ENCODE data around the gene MAPKAP1. TPM values are rescaled to one million over a fixed set of nuclear protein-coding genes. Genes with fewer than 3 reads are reported as not detected.

The MAPKAP1 gene
- total and polyA plus RNA-seq, 2 of the 13 experiments (the other 11 are each of a cell fraction or from before 2014, with no cell fraction given) = 45.0 to 64.3 TPM

DNA sequence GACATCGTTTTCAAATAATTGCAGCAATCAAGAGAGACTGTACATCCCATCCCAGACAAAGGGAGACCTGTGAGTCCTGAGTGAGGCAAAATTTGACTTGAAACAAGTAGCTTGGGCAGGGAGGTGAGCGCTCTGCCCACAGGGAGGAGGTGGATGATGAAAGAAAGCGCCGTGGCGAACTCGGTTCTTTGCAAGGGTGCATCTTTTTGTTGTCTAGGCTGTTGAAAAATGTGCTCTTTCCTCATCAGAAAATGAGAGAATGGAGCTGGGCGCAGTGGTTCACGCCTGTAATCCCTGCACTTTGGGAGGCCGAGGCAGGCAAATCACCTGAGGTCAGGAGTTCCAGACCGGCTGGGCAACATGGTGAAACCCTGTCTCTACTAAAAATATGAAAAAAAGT, 294.8 kb downstream of the MAPKAP1 start:
- no peak for ATAC-seq
- CTCF ChIA-PET (ENCODE audit: low intra/inter-chr PET ratio, low total read pairs) = no interaction called here

DNA sequence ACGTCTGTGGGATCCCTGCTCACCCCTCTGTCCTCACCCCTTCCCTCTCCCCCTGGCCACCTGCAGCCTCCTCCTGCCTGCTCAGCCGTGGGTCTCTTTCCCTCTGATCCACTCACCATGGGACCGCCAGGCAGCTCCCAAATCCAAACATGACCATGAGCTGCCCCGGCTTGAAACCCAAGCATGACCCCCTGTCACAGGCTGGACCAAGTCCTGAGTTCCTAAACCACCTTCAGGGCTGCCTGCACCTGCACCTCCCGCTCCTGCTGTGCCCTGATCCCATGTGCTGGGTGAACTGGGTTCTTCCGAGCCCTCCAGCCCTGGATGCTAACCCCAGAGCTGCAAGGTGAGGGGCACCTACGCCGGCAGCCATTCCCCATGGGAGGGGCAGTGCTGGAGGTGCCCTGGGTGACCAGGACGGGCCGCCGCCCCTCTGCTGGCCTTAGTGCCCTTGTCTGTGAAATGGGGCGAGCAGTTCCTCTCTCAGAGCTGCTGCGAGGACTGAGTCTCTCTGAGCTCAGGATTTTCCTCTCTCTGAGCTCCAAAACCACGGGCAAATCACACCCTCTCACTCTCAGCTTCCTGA, 295.7 kb downstream of the MAPKAP1 start:
- no peaks in the 10 kb centered on the region for H3K9me3 ChIP-seq (ENCODE audit: low read length)
- BruUV-seq (replicated peaks) = no TSS peak
- CTCF ChIA-PET (ENCODE audit: low intra/inter-chr PET ratio, low total read pairs) = no interaction called here
- ATAC-seq (no peak), FAIRE-seq (no peak), DNase-seq (ENCODE audit: low spot score) (no peak)
- H3K79me2 ChIP-seq (ENCODE audit: insufficient read depth, low read length) = no peaks in the 10 kb centered on the region
- no peak overlapping the region for H3K4me2 ChIP-seq (ENCODE audit: low read depth, low read length)
- intact Hi-C loops (cut with micrococcal nuclease; ENCODE audit: unreplicated experiment) (no loop called here), in situ Hi-C loops (cut with HindIII; ENCODE audit: extremely low pct_ligation_motif_present, low pct_unique_long_range_greater_than_20kb) (no loop called here)
- H3K27ac ChIP-seq (ENCODE audit: extremely low read length, insufficient read depth, low read length) = no peak overlapping the region
- no peak overlapping the region for H3K9ac ChIP-seq (ENCODE audit: insufficient read depth, low read depth, low read length)
- peaks cover 46% of the 10 kb centered on the region for H3K4me1 ChIP-seq (ENCODE audit: insufficient read depth, low read length)
- H3K36me3 ChIP-seq (replicated peaks in 1 of 2; ENCODE audit: control insufficient read depth in 1 of 2, insufficient read depth in 2 of 2, low read length in 2 of 2) = no peaks in the 10 kb centered on the region
- H3K4me3 ChIP-seq (replicated peaks in 1 of 3; ENCODE audit: insufficient read depth in 1 of 3, low read depth in 2 of 3, low read length in 3 of 3) = peak overlapping the region in 1 of 3 experiments; percentile 2; a peak in 1 of 6 replicates
- TF ChIP-seq, protein P1, sequence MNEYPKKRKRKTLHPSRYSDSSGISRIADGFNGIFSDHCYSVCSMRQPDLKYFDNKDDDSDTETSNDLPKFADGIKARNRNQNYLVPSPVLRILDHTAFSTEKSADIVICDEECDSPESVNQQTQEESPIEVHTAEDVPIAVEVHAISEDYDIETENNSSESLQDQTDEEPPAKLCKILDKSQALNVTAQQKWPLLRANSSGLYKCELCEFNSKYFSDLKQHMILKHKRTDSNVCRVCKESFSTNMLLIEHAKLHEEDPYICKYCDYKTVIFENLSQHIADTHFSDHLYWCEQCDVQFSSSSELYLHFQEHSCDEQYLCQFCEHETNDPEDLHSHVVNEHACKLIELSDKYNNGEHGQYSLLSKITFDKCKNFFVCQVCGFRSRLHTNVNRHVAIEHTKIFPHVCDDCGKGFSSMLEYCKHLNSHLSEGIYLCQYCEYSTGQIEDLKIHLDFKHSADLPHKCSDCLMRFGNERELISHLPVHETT (CRISPR knock-in tag; conservative IDR thresholded peaks at IDR 0.05) = no peak
- TF ChIP-seq ZNF629 (CRISPR knock-in tag; conservative IDR thresholded peaks at IDR 0.05) = peak; percentile 59; the same call in 1 of the 2 replicates
- no peaks in the 10 kb centered on the region for H4K20me1 ChIP-seq (ENCODE audit: insufficient read depth, low read length)
- 33% methylated on average over 9 of the region's 14 CpGs for WGBS (ENCODE audit: low lambda C conversion rate)
- no peak overlapping the region for H2AFZ ChIP-seq (ENCODE audit: low read length)
- POLR2A ChIA-PET = no interaction called here
- peaks cover 0 to 20% of the 10 kb centered on the region in 2 experiments; a peak in 4 of 5 replicates for H3K27me3 ChIP-seq (ENCODE audit: control insufficient read depth in 1 of 2, insufficient read depth in 2 of 2, low read length in 2 of 2)

More for the DNA sequence above, 294.8 kb downstream of the MAPKAP1 start:
- H3K27ac ChIP-seq (ENCODE audit: extremely low read length, insufficient read depth, low read length) = no peak overlapping the region
- H2AFZ ChIP-seq (ENCODE audit: low read length) = no peak overlapping the region
- no peaks in the 10 kb centered on the region for H3K79me2 ChIP-seq (ENCODE audit: insufficient read depth, low read length)
- intact Hi-C loops (cut with micrococcal nuclease; ENCODE audit: unreplicated experiment) = no loop called here
- no peaks in the 10 kb centered on the region for H4K20me1 ChIP-seq (ENCODE audit: insufficient read depth, low read length)
- TF ChIP-seq PCBP2 (optimal IDR thresholded peaks at IDR 0.05; ENCODE audit: low read depth, low read length, poor library complexity, severe bottlenecking) (no peak), SMAD9 (CRISPR knock-in tag; IDR thresholded peaks at IDR 0.05) (no peak), MLLT10 (CRISPR knock-in tag; IDR thresholded peaks at IDR 0.05) (no peak), FOSL2 (CRISPR knock-in tag; IDR thresholded peaks at IDR 0.05) (no peak)
- TF ChIP-seq, protein P2, sequence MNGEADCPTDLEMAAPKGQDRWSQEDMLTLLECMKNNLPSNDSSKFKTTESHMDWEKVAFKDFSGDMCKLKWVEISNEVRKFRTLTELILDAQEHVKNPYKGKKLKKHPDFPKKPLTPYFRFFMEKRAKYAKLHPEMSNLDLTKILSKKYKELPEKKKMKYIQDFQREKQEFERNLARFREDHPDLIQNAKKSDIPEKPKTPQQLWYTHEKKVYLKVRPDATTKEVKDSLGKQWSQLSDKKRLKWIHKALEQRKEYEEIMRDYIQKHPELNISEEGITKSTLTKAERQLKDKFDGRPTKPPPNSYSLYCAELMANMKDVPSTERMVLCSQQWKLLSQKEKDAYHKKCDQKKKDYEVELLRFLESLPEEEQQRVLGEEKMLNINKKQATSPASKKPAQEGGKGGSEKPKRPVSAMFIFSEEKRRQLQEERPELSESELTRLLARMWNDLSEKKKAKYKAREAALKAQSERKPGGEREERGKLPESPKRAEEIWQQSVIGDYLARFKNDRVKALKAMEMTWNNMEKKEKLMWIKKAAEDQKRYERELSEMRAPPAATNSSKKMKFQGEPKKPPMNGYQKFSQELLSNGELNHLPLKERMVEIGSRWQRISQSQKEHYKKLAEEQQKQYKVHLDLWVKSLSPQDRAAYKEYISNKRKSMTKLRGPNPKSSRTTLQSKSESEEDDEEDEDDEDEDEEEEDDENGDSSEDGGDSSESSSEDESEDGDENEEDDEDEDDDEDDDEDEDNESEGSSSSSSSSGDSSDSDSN (CRISPR knock-in tag; IDR thresholded peaks at IDR 0.05) = no peak
- 29% methylated on average over 10 of the region's 10 CpGs for WGBS (ENCODE audit: low lambda C conversion rate)
- BruUV-seq (replicated peaks) = no TSS peak
- peaks cover 37% of the 10 kb centered on the region for H3K4me1 ChIP-seq (ENCODE audit: insufficient read depth, low read length)
- peaks cover 0 to 12% of the 10 kb centered on the region in 2 experiments; a peak in 3 of 5 replicates for H3K27me3 ChIP-seq (ENCODE audit: control insufficient read depth in 1 of 2, insufficient read depth in 2 of 2, low read length in 2 of 2)
- peak overlapping the region; percentile 50; the same call in 1 of the 2 replicates for H3K4me2 ChIP-seq (ENCODE audit: low read depth, low read length)
- no peaks in the 10 kb centered on the region for H3K36me3 ChIP-seq (replicated peaks in 1 of 2; ENCODE audit: control insufficient read depth in 1 of 2, insufficient read depth in 2 of 2, low read length in 2 of 2)
- no peaks in the 10 kb centered on the region for H3K9me3 ChIP-seq (ENCODE audit: low read length)
- in situ Hi-C loops (cut with HindIII; ENCODE audit: extremely low pct_ligation_motif_present, low pct_unique_long_range_greater_than_20kb) = no loop called here
- DNase-seq (ENCODE audit: low spot score) = no peak
- FAIRE-seq = no peak
- no peak overlapping the region for H3K9ac ChIP-seq (ENCODE audit: insufficient read depth, low read depth, low read length)
- no peak overlapping the region for H3K4me3 ChIP-seq (replicated peaks in 1 of 3; ENCODE audit: insufficient read depth in 1 of 3, low read depth in 2 of 3, low read length in 3 of 3)
- POLR2A ChIA-PET = no interaction called here

All from HepG2 (cell line).